Activated CD8-positive, alpha-beta memory T cell treated with anti-CD3 and anti-CD28 coated beads for 1 hour (primary cell): Measurements from ENCODE around the gene PITX3.
"Not testable (repeated sequence)": the region's sequence is repeated elsewhere in the genome, so short reads cannot be mapped to it uniquely, and the experiment has no call there.

Source experiments
- DNase-seq, 2 donors: peaks; one replicate each; pipeline ENCODE4 v3.0.0-alpha.2; 2020; ENCODE audit warnings: low read depth in 1 of 2; ENCODE audit errors: extremely low read depth in 1 of 2

Gene PITX3

DNA sequence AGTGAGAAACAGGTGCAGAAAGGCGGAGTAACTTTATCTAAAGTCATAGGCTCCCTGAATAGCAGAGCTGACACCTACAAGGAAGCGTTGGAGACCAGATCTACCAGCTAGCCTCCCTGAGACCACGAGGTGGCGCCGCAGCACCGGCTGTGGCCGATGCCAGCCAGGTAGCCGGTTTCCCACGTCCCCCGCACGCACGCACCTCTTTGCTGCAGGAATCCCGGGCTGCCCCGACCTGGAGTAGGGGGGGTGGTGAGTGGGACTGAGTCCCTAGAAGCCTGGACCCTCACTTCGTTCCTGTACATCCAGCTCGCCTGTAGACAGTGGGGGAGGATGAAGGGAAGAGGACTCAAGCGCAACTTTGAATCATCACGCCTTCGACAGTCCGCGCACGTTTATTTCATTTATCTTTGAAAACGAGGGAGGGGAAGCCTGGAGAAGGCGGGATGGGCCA lies 11.5 kb downstream of the PITX3 start:
- DNase-seq, result peak; percentile 69 to 79

DNA sequence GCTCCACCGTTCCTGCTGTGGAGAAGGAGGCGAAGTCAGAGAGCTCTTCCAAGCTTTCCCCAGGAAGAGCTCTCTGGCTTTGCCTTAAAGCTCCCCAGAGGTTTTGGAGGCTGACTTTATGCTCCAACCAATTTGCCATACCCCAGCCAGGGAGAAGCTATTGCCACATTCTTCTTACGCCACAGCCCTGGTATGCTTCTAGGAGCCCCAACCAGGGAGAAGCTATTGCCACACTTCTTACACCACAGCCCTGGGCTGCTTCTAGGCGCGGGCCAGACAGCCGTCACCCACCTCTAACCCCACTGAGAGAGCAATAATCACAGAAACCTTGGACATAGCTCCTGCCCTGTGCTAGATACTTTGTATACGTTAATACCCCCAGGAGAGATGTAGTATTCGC lies 14.3 kb downstream of the PITX3 start:
- no peak for DNase-seq

DNA sequence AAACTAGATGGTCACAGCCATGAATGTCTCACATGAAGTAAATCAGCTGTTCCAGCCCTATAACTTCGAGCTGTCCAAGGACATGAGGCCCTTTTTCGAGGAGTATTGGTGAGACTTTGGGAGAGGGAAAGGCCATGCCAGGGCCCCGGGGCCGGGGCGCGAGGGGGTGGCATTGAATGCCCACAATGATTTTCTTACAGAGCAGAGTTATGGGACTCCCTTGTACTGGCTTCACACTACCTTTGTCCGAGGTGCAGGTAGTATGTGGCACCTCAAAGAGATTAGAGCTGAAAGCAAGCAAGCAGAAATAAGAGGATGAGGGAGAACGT lies 14.8 kb downstream of the PITX3 start:
- no peak for DNase-seq

DNA sequence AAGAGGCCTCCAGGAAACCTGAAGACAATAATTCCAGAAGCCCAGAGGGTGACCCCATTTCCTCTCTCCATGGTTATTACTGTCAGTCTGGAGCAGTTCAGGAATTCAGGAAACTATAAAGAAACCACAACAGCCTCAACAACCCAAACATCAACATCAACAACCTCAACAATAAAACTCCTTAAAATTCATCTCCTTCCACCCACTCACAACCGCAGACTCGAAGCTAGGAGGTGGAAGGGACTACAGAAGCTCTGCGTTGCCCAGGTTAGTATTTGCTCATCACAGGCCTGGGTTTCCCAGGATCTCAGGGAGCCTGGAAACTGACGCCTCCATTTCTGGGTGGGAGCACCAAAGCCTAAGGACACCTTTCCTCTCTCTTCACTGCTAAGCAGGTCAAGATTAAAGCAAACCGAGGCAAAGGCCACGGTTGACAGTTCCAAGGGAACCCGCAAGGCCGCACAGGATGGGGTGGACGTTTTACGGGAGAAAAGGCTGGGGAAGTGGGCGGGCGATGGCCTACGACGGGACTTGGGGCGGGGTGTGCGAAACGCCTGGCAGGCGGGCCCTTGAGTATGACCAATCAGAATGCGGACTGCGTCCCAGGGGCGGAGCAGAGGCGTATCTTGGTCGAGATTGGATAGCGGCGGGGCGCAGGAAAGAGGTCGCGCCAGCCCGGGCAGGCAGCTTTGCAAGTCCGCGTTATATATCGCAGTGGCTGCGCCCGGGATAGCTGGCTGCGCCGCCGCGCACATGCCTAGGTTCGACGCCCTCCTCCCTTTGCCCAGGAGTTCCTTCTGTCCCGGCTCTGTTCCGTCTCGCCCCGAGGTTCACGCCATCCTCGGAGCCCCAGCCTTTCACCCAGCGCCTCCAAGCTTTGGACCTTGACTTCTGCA lies 15.4 kb downstream of the PITX3 start, which contains the start of gene ELOVL3:
TSS of gene ELOVL3 (plus strand) at position 654 of the 896 bp plus-strand sequence. CDS start 250 bp downstream, outside the sequence.
- peak; percentile 55 to 66 for DNase-seq

DNA sequence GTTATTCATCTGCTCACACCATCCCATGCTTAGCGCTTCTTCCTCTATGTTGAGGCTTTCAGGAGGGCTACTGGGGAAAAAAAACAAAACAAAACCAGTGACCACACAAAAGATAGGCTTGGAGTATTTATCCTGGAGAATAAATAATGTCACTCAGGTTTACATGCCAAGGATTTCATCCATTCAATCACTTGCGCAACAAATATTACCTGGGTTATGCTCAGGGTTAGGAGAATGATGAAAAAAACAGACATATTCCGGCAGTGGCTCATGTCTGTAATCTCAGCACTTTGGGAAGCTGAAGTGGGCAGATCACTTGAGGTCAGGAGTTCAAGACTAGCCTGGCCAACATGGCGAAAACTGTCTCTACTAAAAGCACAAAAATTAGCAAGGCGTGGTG lies 18.5 kb downstream of the PITX3 start:
- DNase-seq, result no peak

DNA sequence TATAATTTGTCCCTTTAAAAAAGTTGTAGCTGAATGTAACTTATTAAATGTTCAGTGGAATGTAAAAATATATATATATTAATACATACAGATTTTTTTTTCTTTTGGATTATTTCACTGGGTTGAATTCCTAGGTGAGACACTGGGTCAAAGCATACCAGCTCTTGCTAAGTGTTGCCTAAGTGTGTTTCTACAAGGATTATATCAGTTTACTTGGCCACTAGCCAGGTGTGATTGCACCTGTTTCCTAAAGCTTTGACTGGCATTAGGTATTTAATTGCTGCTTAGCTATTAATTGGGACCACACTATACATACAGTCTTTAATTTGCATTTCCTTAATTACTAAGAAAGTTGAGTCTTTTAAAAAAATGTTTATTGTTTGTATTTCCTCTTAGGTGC lies 20.7 kb downstream of the PITX3 start:
- no peak for DNase-seq

DNA sequence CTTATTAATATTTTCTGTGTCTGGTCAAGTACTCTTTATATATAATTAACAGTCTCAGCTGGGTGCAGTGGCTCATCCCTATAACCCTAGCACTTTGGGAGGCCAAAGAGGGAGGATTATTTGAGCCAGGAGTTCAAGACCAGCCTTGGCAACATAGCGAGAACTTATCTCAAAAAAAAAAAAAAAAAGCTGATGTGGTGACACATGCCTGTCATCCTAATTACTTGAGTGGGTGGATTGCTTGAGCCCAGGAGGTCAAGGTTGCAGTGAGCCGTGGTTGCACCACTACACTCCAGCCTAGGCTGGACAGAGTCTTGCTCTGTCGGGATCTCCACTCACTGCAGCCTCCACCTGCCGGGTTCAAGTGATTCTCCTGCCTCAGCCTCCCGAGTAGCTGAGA lies 21.9 kb downstream of the PITX3 start:
- DNase-seq, result no peak

DNA sequence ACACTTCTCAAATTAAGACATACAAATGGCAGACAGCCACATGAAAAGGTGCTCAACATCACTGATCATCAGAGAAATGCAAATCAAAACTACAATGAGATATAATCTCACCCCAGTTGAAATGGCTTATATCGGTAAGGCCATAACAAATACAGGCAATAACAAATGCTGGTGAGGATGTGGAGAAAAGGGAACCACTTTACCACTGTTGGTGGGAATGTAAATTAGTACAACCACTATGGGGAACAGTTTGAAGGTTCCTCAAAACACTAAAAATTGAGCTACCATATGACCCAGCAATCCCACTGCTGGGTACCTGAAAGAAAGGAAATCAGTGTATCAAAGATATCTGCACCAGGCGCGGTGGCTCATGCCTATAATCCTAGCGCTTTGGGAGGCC lies 27.7 kb downstream of the PITX3 start:
- not testable (repeated sequence) for DNase-seq

DNA sequence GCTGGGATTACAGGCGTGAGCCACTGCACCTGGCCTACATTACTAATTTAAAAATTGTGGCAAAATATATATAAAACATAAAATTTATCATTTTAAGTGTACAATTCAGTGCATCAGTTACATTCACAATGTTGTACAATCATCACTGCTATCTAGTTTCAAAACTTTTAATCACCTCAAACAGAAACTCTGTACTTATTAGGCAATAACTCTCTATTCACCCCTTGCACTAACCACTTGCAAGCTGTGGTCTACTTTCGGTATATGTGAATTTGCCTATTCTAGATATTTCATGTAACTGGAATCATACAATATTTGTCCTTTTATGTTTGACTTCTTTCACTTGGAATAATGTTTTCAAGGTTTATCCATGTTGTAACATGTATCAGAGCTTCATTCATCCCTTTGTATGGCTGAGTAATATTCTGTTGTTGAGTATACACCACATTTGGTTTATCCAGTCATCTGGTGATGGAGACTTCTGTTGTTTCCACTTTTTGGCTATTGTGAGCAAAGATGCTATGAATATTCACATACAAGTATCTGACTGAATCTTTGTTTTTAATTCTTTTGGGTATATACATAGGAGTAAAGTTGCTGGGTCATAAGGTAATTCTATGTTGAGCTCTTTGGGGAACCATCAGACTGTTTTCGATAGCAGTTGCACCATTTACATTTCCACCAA lies 29.6 kb downstream of the PITX3 start:
- DNase-seq, result no peak

DNA sequence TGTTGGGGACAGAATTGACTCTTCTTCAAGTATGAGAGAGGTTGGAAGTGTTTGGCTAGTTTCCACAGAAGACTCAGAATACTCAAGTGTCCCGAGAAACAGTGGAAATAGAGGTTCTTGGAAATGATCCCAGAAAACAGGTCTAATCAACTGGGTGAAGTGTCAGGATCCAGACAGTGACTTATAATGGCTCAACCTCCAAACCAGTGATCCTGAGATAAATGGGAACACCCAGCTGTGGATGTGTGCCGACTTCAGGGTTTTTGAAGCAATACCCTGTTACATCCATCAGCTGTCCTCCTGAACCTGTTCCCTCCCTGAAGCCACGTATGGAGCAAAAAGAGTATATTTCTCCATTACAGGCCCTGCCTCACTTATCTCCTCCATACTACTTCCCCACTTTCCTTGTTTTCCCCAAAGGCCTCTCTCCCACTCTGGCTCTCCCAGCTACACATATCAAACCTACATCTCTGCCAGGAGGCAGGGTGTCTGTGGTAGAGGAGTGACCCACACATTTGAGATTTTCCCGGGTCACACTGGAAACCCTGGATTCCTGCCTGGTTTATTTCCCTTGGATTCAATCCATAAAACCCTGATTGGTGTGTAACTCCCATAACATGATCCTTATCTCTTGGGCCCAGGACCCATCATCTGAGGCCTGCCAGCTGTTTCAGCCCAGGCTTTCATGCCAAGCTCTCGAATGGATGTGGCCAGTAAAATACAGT lies 32.8 kb downstream of the PITX3 start:
- no peak for DNase-seq

DNA sequence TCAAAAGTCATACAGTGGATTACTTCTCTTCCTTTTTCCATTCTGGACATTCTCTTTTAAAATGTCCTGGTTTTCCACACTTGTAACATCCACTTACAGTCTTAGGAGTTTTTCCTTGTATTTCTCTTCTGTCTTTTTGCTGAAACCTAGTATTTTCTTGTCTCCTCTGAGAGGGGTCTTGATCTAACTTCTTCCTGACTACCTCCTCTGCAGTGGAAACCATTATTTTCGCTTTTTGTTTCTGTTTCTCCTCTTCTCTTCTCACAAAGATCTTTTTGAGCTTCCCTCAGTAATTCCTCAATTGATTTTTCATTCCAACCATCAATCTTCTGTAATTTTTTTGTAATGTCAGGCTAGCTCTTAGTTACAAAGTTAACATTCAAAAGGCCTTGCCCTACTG lies 38.9 kb downstream of the PITX3 start:
- DNase-seq, result no peak

DNA sequence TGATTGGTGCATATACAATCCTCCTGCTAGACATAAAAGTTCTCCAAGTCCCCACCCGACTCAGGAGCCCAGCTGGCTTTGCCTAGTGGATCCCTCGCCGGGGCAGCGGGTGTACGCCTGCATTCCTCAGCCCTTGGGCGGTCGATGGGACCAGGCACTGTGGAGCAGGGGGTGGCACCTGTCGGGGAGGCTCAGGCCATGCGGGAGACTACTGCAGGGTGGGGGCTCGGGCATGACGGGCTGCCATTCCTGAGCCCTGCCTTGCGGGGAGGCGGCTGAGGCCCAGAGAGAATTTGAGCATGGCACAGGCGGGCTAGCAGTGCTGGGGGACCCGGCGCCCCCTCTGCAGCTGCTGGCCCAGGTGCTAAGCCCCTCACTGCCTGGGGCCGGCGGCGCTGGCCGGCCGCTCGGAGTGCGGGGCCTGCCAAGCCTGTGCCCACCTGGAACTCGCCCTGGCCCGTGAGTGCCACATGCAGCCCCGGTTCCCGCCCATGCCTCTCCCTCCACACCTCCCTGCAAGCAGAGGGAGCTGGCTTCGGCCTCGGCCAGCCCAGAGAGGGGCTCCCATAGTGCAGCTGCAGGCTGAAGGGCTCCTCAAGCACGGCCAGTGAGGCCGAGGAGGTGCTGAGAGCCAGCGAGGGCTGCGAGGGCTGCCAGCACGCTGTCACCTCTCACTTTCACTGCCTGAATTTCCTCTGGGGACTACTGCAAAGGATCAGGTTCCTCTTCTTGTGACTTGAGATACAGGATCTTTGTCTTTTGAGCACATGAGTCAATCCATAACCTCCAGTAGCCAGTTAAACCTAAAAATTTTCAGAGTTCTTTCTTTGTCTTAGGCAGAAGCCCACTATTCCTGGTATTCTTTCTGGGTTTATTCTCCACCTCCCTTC lies 40.3 kb downstream of the PITX3 start:
- no peak for DNase-seq

DNA sequence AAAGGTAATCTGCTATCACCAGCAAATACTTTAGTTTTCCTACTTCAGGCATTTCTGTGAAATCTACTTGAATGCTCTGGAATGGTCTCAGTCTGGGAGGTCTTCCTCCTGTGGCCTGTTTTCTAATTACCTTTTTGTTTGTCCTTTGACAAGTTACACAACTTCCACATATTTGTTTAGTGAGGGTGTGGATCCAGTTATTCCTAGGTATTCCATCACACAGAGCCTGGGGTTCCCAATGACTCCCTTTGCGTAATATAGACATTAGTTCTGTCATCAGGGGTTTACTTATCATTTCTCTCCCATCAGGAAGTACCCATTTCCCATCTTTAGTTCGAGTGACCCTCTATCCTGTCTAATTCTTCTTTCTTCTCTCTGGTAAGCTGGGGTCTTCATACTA lies 43.3 kb downstream of the PITX3 start:
- no peak for DNase-seq

DNA sequence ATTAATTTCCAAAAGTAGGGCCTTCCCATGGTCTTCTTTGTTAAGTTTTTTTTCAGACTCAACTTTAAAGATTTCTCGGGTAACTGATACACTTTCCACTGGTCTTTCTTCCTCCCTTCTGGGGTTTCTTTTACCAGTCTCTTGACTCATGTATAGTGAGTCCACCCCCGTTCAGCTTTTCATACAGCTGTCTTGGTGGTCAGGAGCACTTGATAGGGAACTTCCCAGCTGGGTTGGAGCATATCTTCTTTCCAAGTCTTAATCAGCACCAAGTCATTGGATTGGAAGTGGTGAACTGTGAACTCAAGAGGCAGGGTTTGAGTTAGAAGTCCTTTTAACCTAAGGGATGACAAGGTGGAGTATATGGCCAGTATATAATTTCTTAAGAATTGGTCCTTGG lies 44.4 kb downstream of the PITX3 start:
- DNase-seq, result no peak

DNA sequence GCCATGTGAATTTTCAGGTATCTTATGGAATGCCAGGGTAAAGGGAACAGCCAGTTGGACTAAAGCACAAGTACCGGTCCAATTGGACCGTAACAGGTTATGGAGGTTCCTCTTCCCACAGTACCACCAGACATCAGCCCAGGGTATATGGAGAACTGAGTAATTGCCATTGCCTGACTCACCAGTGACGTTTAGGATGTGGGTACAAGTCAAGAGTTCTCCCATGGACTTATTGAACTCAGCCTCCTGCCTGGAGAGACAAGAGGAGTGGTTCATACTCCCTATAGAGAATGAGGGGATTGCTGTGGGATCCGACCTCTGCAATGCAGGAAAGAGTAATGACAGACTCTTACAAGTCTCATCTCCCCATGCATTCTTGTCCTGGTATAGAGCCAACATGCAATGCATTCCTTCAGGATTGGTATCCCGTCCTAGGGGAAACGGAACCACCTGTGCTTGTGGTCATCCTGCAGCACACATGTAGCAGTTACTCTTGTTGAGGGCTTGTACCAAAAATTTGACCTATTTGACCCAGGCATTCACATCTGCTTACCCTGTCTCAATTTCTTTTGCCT lies 45.9 kb downstream of the PITX3 start:
- no peak for DNase-seq

DNA sequence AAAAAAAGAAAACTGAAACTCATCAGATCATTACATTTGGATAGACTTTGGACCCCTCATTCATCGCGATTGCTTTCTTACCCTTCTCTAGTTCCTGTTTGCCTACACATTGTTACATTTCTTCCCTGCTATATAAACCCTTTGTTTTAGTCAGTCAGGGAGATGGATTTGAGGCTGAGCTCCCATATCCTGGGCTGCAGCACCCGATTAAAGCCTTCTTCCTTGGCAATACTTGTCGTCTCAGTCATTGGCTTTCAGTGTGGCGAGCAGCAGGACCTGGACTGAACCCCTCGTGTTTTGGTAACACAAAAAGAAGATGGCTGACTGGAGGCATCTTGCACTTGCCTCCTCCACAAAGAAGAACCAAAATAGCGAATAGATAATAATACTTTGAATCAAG lies 49.4 kb downstream of the PITX3 start:
- DNase-seq, result no peak

DNA sequence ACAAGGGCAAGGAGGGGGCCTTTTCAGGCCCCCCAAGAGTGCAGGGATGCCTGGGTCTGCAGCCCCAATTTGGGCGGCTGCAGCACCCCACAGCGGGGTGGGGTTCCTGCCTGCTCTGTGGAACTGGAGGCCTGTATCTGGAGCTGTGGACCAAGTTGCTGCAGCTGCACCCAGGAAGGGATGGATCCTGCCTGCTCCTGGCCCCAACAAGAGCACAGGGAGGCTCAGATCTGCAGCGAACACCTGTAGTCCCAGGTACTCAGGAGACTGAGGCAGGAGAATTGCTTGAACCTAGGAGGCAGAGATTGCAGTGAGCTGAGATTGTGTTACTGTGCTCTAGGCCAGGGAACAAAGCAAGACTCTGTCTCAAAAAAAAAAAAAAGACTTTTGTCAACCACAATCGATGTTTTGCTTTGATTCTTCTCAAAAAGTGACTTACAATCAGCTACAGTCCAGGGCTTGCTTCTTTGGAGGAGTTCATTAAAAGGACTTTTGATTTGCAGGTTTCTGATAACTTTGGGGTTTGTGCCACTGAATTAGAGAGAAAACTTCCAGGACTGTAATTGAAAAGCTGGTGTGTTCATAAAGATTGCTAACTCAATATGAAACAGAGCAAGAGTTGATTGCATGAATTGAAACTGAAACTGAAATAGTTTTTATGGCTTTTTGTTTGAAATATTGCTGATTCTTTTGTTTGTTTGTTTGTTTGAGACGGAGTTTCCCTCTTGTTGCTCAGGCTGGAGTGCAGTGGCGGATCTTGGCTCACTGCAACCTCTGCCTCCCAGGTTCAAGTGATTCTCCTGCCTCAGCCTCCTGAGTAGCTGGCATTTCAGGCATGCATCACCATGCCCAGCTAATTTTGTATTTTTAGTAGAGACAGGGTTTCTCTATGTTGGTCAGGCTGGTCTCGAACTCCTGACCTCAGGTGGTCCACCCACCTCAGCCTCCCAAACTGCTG lies 52.1 kb downstream of the PITX3 start:
- DNase-seq, result not testable (repeated sequence)

DNA sequence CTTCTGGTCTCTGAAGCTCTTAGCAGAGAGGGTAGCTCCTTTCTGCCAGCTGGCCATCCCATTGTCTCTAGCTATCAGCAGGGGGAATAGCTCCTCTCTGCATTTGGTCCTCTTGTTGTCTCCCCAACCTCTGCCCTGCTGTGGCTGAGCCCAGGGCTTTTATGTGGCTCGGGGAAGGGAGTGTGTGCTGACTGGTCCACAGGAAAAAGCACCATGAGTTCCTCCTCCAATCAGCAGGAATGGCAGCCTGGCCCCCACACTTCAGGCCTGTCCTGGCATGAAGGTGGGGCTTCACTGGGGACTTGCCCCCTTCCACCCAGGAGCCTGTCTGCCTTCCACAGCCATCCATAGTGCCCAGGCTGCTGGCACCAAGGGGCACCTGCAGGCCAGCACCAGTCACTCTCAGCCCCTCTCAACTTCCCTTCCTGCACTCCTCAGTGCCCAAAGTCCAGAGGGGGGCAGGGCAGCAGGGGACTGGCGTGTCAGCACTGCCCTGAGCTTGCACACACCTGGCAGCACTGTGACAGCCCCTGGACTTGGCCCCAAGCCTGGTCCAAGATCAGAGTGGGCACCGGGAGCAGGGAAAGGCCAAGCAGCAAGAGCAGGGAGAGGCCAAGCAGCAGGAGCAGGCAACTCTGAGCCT lies 52.9 kb downstream of the PITX3 start:
- no peak for DNase-seq
